Bronchial epithelial cell (primary cell): ENCODE results near the gene OSBPL8. TPM values are rescaled to one million over a fixed set of nuclear protein-coding genes. Genes with fewer than 3 reads are reported as not detected.

Experiments
- DNase-seq: peaks from one replicate; pipeline ENCODE4 v3.0.0-alpha.2; 2010; ENCODE audit warnings: low read depth
- FAIRE-seq: peaks from 2 replicates; lab custom pipeline; 2011; peaks lifted over from hg19 to GRCh38; lab: Jason Lieb, UNC
- H3K27me3 ChIP-seq: 2 replicates; pipeline ENCODE4 v1.5.1; 2011; ENCODE audit warnings: low read length; ENCODE audit not compliant: control insufficient read depth, insufficient read depth
- H3K36me3 ChIP-seq: 2 replicates; pipeline ENCODE4 v1.5.1; 2011; ENCODE audit warnings: low read length; ENCODE audit not compliant: control insufficient read depth, insufficient read depth
- H3K4me3 ChIP-seq: 2 replicates; pipeline ENCODE4 v1.5.1; 2011; ENCODE audit warnings: mild to moderate bottlenecking, low read depth, low read length, control low read depth
- CTCF ChIP-seq: IDR thresholded peaks from 2 replicates; pipeline ENCODE4 v1.5.1; 2011; ENCODE audit warnings: mild to moderate bottlenecking, moderate library complexity, low read length, control low read depth, inconsistent platforms; ENCODE audit not compliant: insufficient read depth, severe bottlenecking
- total RNA-seq: library from RNA; depleted of rRNA; stranded (reverse); fragments of >200 nt; gene quantifications from 2 replicates; pipeline ENCODE4 v1.2.1, GENCODE V29; 2014

OSBPL8 gene
- total RNA-seq, 1 donor from 2014 or later: 63.7 TPM

- H3K36me3 ChIP-seq: no peaks in the 10 kb centered on the region
- FAIRE-seq (no peak), DNase-seq (peak; percentile 63)
- no peak for TF ChIP-seq CTCF
- H3K4me3 ChIP-seq: no peak overlapping the region
- no peaks in the 10 kb centered on the region for H3K27me3 ChIP-seq
Measured at GRCh38 chr12:76495556-76495955, 64.0 kb downstream of the OSBPL8 start.

- no peak for DNase-seq
- no peak for FAIRE-seq
- Histone ChIP-seq H3K36me3 (no peaks in the 10 kb centered on the region), H3K27me3 (no peaks in the 10 kb centered on the region), H3K4me3 (no peak overlapping the region)
- no peak for TF ChIP-seq CTCF
Measured at GRCh38 chr12:76491292-76491691, 68.3 kb downstream of the OSBPL8 start.

- no peak overlapping the region for H3K4me3 ChIP-seq
- no peak for DNase-seq
- no peaks in the 10 kb centered on the region for H3K27me3 ChIP-seq
- TF ChIP-seq CTCF: no peak
- no peak for FAIRE-seq
- no peaks in the 10 kb centered on the region for H3K36me3 ChIP-seq
Measured at GRCh38 chr12:76490763-76491162, 68.8 kb downstream of the OSBPL8 start.

GRCh38 chr12:76489737-76490136 lies 69.8 kb downstream of the OSBPL8 start:
- Histone ChIP-seq H3K4me3 (no peak overlapping the region), H3K27me3 (no peaks in the 10 kb centered on the region), H3K36me3 (no peaks in the 10 kb centered on the region)
- TF ChIP-seq CTCF: no peak
- FAIRE-seq (no peak), DNase-seq (no peak)

- Histone ChIP-seq H3K4me3 (no peak overlapping the region), H3K36me3 (no peaks in the 10 kb centered on the region), H3K27me3 (no peaks in the 10 kb centered on the region)
- no peak for DNase-seq
- FAIRE-seq: no peak
- TF ChIP-seq CTCF: no peak
Measured at GRCh38 chr12:76486011-76486410, 73.6 kb downstream of the OSBPL8 start.

GRCh38 chr12:76480796-76481195 lies 78.8 kb downstream of the OSBPL8 start:
- FAIRE-seq (no peak), DNase-seq (no peak)
- no peak for TF ChIP-seq CTCF
- H3K4me3 ChIP-seq: no peak overlapping the region
- no peaks in the 10 kb centered on the region for H3K27me3 ChIP-seq
- H3K36me3 ChIP-seq: no peaks in the 10 kb centered on the region
